GM04504 (cell line): ENCODE measurements around the gene CCDC12.

Experiments
- DNase-seq: peaks from one replicate; pipeline ENCODE4 v3.0.0-alpha.2; 2012; ENCODE audit warnings: low read depth

Gene CCDC12

DNA sequence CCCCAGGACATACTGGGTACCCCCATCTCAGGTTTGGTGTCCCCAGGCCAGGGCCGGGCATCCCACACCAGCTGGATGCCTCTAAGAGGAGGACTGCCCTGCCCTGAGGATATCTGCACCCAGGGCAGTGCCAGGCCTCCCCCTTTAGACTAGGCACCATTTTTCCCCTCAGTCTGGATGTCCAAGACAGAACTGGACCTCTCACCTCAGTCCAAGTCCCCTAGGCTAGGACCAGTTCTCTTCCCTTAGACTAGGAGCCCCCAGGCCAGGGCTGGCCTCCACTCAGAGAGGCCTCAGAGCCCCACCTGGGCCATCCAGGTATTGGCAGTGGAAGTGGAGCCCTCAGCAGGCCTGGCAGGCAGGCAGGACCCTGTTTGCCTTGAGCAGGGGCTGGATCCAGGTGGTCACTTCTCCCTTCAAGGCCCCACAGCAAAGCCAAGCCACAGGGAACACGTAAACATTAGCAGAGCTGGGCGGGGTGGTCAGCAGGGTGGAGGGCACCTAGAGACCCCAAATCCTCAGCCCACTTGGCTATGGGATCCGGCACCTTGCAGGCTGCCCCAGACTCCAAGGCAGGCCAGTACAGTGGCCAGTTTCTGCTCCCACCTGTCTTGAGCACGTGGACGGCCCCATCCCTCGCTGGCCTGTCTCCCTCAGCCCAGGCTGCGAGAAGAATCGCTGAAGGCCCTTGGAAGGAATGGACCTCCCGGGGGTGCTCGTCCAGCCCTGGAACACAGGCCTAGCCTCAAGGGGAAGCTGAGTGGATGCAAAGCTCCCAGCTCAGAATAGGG, 70.7 kb downstream of the CCDC12 start:
- DNase-seq: no peak

DNA sequence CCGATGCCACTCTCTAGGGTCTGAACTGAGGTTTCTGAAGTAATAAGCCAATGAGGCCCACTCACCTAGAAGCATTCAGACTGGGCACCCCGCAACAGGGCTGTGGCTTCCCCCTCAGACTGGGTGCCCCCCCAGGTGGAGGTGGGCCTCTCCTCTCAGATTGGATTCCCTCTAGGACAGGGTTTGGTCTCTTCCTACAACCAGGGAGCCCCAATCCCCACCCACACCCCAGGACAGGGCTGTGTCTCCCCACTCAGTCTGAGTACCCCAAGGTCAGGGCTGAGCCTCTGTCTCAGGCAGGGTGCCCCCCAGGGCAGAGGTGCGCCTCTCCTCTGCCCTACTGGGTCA, 71.4 kb downstream of the CCDC12 start:
- no peak for DNase-seq

DNA sequence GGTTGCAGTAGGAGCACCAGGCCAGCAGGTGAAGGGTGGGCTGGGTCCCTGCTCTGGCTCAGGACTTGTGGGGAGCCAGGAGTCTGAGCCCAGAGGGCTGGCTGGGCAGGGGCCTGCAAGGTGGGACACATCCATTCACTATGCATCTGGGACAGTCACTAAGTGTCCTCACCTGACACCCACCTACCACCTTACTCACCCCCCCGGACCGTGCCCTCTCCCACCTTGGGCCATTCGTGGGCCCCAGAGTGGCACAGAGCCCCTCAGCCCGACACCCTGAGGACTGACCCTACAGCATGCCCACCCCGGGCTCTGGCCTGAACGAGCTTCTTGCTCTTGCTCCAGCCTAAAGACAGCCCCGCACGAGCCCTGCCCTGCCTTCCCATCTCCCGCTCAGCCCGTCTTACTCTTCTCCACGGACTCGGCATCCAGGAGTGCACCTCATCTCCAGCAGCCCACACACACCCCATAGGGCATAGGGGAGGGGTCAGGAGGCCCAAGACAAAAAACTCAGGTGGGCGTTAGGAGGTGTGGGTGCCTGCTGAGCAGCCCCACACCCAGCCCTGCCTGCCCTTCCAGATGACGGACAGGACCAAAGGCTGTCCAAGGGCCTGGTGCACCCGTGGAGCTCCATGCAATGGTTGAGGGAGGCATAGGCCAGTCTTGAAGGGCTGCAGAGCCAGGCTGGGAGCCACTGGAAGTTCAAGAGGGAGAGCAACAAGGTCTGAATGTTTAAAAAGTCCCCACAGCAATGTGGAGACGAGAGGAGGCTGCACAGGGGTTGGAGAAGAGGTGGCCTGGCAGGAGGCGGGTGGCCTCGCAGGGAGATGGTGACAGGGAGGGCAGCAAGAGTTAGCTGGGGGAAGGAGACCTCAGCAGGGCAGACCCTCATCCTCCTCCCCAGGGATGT, 72.0 kb downstream of the CCDC12 start:
- DNase-seq: no peak

DNA sequence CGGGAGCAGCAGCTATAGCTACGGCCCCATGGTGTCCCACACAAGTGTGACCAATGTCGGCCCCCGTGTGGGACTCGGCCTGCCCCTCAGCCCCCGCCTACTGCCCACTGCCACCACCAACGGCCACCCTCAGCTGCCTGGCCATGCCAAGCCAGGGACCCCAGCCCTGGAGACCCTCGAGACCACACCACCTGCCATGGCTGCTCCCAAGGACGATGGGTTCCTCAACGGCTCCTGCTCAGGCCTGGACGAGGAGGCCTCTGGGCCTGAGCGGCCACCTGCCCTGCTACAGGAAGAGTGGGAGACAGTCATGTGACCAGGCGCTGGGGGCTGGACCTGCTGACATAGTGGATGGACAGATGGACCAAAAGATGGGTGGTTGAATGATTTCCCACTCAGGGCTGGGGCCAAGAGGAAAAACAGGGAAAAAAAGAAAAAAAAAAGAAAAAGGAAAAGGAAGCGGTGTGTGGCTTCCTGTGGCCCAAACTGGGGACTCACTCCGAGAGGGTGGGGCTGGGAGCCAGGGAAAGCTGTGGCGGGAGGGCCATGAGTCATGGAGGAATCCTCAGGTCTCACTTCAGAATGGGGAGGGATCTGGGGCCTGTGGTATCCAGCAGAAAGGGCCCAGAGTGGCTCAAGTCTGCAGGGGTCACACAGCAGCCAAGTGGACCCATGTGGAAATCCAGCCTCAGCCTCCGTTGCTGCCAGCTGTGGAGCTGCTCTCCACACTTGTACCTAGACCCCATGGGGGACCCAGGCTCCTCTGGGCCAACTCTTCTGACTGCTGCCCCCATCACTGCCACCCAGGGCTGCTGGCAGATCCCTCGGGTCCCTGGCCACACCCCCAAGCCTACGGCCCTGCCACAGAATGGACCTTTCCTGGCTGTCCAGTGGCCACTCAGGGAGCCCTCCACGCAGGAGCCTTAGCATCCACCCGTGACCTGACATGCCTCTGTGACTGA, 72.9 kb downstream of the CCDC12 start:
- DNase-seq: no peak

DNA sequence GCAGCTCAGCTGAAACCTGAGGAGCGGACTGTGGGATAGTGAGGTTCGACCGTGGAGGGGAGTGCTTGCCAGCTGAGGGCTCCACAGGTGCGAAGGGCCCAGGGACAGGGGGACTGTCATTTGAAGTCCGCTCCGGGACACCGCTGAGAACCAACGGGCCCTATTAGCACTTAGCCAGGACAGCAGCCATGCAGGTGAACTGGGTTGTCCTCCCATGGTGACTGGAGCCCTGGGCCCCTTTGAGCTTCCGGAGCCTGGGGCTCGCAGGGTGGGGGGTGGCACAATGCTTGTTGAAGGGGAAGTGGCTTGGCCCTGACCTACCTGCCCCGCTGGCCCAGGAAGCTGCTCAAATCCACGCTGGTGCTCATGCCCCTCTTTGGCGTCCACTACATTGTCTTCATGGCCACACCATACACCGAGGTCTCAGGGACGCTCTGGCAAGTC, 74.3 kb downstream of the CCDC12 start:
- DNase-seq: no peak

DNA sequence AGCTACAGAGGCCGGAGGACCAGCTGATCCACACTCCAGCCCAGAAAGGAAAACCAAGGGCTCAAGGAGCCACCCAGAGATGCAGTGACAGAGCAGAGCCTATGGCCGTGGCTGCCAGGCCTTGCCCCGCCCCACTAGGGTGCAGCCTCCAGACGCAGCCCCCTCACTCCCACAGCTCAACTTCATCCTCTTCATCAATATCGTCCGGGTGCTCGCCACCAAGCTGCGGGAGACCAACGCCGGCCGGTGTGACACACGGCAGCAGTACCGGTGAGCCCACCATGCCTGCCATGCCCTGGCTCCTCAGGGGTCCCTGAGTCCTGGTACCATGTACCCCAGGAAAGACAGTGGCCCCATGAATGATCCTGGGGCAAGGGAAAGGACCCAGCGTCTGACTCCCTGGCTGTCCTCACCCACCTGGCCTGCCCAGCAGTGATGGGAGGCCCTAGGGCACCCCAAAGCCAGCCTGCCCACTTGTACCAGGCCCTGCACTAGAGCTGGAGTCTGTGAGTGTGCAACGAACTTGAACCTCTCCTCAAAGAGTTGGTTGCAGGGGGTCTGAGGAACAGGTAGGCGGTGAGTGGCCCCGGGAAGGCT, 74.9 kb downstream of the CCDC12 start:
- no peak for DNase-seq

DNA sequence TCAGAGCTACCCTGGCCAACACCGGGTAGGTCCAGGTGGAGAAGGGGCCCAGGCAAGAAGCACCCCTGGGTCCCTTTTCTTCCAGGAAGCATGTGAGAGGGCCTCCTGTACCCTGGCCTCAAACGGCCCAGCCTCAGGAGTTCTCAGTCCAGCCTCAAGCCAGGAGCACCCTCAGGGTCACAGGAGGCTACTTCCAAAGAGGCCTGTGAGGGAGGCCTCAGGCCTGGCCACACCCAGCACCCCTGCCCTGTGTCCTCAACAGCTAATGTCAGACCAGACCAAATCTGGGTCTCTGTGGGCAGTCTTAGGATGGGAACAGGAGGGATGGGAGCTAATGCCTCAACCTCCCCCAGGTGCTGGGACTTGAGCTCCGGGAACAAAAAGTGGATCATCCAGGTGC, 75.5 kb downstream of the CCDC12 start:
- no peak for DNase-seq

DNA sequence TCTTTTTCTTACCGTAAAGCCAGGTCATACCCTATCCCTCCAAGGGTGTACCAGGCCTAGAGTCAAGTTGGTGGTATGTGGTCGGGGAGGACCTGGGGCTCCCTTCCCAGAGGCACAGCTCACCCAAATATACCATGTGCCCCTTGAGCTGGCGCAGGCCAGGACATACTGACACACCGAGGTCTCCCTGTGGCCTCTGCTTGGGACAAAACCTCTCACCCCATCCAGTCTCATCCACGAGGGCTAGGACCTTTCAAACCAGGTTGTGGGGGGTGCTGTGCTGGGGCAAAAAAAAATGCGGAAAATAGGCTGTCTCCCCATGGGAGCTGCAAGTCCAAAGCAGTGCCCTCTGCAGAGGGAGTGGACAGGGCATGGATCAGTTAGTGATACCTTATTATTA, 76.2 kb downstream of the CCDC12 start:
- no peak for DNase-seq

DNA sequence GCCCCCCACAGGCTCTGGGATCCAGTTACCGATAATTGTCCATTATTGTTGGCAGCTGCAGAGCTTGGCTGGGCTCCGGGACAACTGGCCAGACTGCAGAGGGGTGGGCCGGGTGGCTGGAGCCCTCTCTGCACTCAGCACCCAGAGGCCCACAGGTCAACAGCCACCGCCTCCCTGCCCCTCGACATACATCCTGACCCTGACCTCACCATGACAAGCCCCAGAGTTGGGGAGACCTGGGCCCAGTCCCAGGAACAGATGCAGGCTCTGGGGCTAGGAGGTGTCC, 76.6 kb downstream of the CCDC12 start:
- DNase-seq: no peak

DNA sequence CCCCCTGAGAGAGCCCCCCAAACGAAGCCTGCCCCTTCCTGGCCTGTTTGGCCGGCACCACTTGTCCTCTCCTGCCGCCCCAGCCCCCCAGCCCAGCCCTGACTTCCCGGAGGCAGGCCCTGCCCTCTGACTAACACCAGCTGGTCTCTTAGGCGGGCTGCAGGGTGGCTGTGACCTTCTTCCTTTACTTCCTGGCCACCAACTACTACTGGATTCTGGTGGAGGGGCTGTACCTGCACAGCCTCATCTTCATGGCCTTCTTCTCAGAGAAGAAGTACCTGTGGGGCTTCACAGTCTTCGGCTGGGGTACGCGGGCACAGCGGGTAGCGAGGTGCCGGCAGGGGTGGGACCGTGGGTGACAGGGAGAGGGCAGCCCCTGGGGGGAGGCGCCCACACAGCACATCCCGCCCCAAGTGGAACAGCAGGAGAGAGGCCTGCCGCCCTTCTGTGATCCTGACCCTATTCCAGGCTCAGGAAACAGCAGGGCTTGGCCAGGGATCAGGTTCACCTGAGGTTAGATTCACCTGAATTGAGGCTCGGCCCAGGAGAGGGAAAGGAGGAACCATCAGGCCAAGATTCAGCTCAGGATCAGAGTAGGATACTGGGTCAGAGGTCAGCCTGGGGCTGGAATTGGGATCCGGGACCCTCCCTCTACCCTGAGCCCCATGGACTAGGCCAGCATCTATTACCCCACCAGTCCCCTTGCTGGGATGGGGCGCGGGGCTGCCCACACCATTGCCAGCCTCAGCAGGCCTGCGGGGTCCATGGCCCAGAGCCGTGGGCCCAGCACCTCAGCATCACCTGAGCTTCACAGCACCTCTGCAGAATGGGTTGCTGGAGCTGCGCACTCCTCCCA, 77.2 kb downstream of the CCDC12 start:
- no peak for DNase-seq

DNA sequence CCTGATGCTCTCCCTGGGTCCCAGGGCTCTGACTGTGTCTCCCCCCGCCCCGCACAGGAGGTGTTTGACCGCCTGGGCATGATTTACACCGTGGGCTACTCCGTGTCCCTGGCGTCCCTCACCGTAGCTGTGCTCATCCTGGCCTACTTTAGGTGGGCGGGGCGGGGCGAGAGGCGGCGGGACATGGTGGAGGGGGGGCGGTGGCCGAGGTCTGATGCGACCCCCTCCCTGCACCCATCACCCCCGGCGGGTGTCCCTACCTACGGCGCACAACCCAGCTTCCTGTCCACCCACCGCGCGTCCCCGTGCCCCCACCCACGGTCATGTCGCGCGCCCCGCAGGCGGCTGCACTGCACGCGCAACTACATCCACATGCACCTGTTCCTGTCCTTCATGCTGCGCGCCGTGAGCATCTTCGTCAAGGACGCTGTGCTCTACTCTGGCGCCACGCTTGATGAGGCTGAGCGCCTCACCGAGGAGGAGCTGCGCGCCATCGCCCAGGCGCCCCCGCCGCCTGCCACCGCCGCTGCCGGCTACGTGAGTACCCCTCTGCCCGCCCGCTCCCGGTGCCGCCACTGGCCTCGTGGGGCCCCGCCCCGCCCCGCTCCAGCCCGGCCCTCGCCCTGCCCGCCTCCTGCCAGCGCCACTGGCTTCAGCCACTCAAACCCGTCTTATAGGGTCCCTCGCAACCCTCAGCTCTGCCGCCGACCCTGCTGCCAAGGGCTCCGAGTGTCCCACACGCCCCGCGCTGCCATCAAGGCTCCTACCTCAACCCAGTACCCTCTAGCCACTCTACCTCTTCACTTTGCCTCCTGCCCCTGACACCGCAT, 78.0 kb downstream of the CCDC12 start:
- DNase-seq: no peak

DNA sequence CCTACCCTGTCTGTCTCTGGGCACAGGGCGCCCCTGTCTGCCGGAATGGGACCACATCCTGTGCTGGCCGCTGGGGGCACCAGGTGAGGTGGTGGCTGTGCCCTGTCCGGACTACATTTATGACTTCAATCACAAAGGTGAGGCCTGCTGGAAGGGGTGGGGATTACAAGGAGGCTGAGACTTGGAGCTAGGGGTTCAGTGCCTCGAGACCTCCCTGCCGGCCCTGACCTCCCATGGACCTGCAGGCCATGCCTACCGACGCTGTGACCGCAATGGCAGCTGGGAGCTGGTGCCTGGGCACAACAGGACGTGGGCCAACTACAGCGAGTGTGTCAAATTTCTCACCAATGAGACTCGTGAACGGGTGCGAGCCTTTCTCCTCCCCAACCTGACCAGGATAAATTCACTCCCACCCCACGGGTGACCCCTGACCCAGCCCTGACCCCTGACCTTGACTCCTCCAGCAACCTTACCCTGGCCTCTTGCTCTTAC, 78.7 kb downstream of the CCDC12 start:
- DNase-seq: no peak

DNA sequence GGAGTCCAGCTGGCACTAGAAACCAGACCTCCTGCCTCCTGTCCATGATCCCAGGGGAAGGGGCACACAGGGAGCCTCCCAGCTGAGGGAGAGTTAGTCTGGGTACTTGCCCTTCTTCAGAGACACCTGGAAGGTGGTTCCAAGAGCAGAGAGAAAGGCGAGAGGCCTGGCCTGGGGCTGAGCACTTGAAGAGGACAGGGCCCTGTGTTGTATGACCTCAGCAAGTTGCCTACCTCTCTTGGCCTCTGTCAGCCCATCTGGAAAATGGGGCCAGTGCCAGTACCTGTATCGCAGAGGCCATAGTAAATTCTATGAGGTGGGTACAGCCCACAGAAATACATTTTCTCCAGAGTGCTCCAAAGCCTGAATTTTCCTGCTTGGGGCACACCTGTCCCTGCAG, 79.5 kb downstream of the CCDC12 start:
- DNase-seq: no peak

DNA sequence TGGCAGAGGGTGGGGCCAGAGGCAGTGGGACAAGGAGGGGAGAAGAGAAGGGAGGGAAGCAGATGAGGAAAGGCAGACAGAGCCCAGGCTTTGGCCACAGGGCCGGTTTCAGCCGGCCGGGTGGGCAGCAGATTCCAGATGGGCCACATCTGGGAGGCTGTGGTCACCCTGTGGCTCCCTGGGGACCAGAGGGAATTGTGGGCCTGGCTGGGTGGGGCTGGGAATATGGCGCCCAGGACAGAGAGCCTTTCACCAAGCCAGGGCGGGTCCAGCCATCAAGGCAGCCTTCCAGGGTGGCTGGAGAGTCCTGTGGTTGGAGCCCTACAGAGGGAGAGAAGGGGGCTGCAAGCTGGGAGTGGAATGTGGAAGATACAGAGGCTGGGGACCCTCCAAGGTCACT, 80.2 kb downstream of the CCDC12 start:
- DNase-seq: no peak

DNA sequence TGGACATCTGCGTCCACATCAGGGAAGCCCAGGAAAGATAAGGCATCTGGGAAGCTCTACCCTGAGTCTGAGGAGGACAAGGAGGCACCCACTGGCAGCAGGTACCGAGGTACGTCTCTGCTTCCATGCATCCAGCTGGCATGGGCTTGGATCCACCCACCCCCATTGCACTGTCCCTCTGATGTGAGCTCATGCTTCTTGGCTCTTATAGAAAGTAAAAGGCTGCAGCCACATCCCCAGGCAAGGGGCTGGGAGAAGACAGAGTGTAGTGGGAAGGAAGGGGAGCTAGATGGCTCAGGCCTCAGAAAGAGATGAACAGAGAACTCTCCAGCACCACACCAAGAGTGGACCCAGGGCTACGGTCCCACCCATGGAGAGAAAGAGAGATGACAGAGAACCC, 80.8 kb downstream of the CCDC12 start:
- no peak for DNase-seq

DNA sequence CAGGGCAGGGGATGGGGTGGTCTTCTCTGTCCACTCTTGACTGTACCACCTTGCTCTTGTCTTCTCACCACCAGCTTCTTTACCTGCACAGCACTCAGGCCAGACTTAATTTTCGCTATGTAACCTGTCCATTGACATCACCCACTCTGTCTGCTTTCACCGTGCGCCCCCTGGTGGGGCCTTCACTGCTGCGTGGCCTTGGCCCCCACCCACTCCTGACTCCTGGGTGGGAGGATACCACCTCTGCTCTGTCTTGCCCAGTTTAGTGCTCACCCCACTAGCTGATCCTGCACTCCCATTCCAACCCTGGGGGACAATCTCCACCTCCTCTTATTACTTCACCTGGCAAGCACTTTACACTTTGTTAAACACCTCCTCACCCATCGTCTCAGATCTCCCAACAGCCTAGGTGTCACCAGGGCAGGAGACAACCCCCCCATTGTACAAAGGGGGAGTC, 81.3 kb downstream of the CCDC12 start:
- DNase-seq: no peak

DNA sequence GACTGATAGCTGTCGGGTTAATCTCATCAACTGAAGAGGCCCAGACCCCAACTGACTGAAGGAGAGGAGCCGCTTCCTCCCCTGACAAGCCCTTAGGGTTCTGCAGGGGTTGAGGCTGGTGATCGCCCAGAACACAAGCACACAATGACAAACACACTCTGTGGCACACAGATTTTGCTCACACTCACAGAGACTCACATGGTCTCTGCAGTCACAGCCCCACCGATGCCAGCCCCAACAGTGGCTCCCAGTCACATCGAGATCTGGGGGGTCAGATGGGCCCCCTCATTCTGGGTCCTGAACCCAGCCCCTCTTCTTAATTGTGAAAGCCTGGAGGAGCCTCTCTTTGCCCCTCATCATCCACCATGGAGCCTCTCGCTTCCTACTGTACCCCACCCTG, 82.3 kb downstream of the CCDC12 start:
- DNase-seq: no peak

DNA sequence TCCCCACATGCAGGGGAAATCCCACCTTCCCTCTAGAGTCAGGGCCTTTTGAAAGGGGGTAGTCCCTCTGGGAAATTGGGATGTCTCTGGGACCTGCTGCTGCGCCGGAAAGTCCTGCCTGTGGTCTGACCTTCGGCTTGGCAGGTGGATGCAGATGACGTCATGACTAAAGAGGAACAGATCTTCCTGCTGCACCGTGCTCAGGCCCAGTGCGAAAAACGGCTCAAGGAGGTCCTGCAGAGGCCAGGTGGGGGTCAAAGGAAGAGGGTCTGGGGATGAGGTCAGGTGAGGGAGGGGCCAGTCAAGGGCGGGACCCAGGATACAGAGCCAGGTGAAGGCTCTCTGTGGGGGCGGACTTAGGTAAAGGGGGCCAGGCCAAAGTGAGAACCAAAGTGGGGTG, 82.8 kb downstream of the CCDC12 start:
- no peak for DNase-seq

DNA sequence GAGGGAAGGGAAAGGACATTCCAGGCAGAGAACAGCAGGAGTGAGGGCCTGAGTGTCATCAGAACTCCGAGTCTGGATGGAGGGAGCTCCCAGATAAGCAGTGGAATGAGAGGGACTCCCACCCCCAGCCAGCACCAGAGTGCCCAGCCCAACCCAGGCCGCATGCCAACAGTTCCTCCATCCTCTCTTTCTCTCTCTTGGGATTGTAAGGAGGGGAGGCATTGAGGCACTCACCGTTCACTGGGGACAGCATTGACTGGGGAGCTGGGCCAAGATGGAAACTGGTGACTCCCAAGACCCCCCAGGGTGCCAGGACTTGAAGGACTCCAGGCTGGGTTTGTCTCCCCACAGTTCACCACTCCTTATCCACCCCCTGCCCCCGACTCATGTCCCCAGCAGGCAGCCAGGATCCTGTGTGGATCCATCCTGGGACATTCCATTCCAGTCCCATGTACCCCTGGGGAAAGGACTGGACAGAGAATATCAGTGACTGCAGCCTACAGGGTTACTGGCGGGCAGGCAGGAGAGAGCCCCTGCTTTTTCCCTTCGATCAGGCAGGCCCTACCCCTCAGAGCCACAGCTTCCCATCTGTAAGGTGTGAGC, 83.3 kb downstream of the CCDC12 start:
- DNase-seq: no peak
